HCT116 (cell line): ENCODE data around the gene DBP. TPM values are rescaled to one million over a fixed set of nuclear protein-coding genes. Genes with fewer than 3 reads are reported as not detected.
A peak's percentile ranks its signal among the peaks of the same experiment; 100 is the strongest.

Experiments
- ATAC-seq: fragments of 200-7000 bp; cut with Tn5 transposase; 2 replicates; pipeline ENCODE4 v1.9.1; 2020; ENCODE audit warnings: mild to moderate bottlenecking, moderate library complexity
- BruUV-seq: library from RNA; stranded (reverse); fragments of 400-500 nt; replicated peaks from 2 replicates; lab custom pipeline; 2021; lab: Mats Ljungman, UMichigan
- CTCF ChIA-PET: fragments of 300-600 bp; sonication (Branson Sonifier 250); formaldehyde crosslinking; loops from one replicate; lab custom pipeline; 2021; ENCODE audit warnings: antibody characterized with exemption; lab: Charles Lee
- POLR2A ChIA-PET: fragments of 300-600, 350-600 bp; sonication (Branson Sonifier 250); formaldehyde crosslinking; loops from one replicate; lab custom pipeline; 2021; ENCODE audit warnings: antibody characterized with exemption; lab: Charles Lee
- RAD21 ChIA-PET, 2 experiments: fragments of 300-600 bp; sonication (Branson Sonifier 250); formaldehyde crosslinking; loops; one replicate each; lab custom pipeline; 2023; ENCODE audit warnings: low total read pairs in 2 of 2; ENCODE audit not compliant: uncharacterized antibody in 2 of 2, unreplicated experiment in 2 of 2, low non-redundant PET in 1 of 2; lab: Charles Lee
- DNase-seq: peaks from one replicate; pipeline ENCODE4 v3.0.0-alpha.2; 2010; ENCODE audit warnings: low read depth, low spot score
- H2AFZ ChIP-seq: fragments of 200-600 bp; shearing (Covaris generic), sonication (generic); 2 replicates; pipeline ENCODE4 v1.6.1; 2017; ENCODE audit warnings: low read depth, mixed run types, mixed read lengths, antibody characterized with exemption, low read length; ENCODE audit not compliant: poor library complexity, severe bottlenecking
- H3K27ac ChIP-seq: 2 replicates; pipeline ENCODE4 v1.5.1; 2012; ENCODE audit warnings: low read depth, low read length
- H3K27me3 ChIP-seq: fragments of 200-600 bp; sonication (generic); 2 replicates; pipeline ENCODE4 v1.6.1; 2016; ENCODE audit warnings: mixed run types, low read length, mixed read lengths; ENCODE audit not compliant: insufficient read depth
- H3K36me3 ChIP-seq, 2 experiments: fragments of 200-500 bp in 1 of 2; fragments of 200-600 bp in 1 of 2; sonication (Bioruptor generic) in 1 of 2; sonication (generic) in 1 of 2; 2 replicates each; pipeline versions ENCODE4 v1.5.1 to v1.6.1; 2014 to 2016; ENCODE audit warnings: low read length in 2 of 2, inconsistent platforms in 1 of 2, mixed read lengths in 1 of 2, mixed run types in 1 of 2; ENCODE audit not compliant: insufficient read depth in 2 of 2, control insufficient read depth in 1 of 2
- H3K4me1 ChIP-seq, 2 experiments: fragments of 200-600 bp in 1 of 2; sonication (generic) in 1 of 2; 2 replicates each; pipeline versions ENCODE4 v1.5.1 to v1.6.1; 2012 to 2017; ENCODE audit warnings: low read length in 2 of 2, inconsistent platforms in 1 of 2, mild to moderate bottlenecking in 1 of 2, mixed read lengths in 1 of 2, mixed run types in 1 of 2, moderate library complexity in 1 of 2; ENCODE audit not compliant: insufficient read depth in 2 of 2, control insufficient read depth in 1 of 2
- H3K4me2 ChIP-seq: fragments of 200-600 bp; sonication (generic); 2 replicates; pipeline ENCODE4 v1.6.1; 2017; ENCODE audit warnings: mixed run types, low read length, mixed read lengths
- H3K4me3 ChIP-seq, 2 experiments: fragments of 200-600 bp in 1 of 2; sonication (generic) in 1 of 2; replicated peaks in 1 of 2; 2 replicates each; pipeline ENCODE4 v1.5.1; 2011 to 2016; ENCODE audit warnings: low read length in 2 of 2, control low read depth in 1 of 2, low read depth in 1 of 2, mild to moderate bottlenecking in 1 of 2, mixed read lengths in 1 of 2, mixed run types in 1 of 2
- H3K79me2 ChIP-seq: fragments of 200-600 bp; sonication (generic); 2 replicates; pipeline ENCODE4 v1.6.1; 2017; ENCODE audit warnings: mild to moderate bottlenecking, mixed run types, low read length, moderate library complexity, mixed read lengths; ENCODE audit not compliant: insufficient read depth
- H3K9ac ChIP-seq: fragments of 200-600 bp; sonication (generic); 2 replicates; pipeline ENCODE4 v1.6.1; 2016; ENCODE audit warnings: low read length, mixed read lengths
- H3K9me2 ChIP-seq: fragments of 200-600 bp; sonication (generic), shearing (Covaris generic); 2 replicates; pipeline ENCODE4 v1.6.1; 2017; ENCODE audit warnings: mixed run types, mild to moderate bottlenecking, moderate library complexity; ENCODE audit not compliant: insufficient read depth
- H3K9me3 ChIP-seq, 2 experiments: fragments of 200-500 bp in 1 of 2; fragments of 200-600 bp in 1 of 2; sonication (Bioruptor generic) in 1 of 2; sonication (generic) in 1 of 2; 2 replicates each; pipeline ENCODE4 v1.6.1; 2014 to 2017; ENCODE audit warnings: low read length in 2 of 2, mixed read lengths in 2 of 2, inconsistent platforms in 1 of 2, low read depth in 1 of 2, mild to moderate bottlenecking in 1 of 2, mixed run types in 1 of 2, moderate library complexity in 1 of 2; ENCODE audit not compliant: control insufficient read depth in 1 of 2, insufficient read depth in 1 of 2
- H4K20me1 ChIP-seq: fragments of 200-600 bp; sonication (generic), shearing (Covaris generic); 2 replicates; pipeline ENCODE4 v1.6.1; 2017; ENCODE audit warnings: mixed run types, mild to moderate bottlenecking, moderate library complexity; ENCODE audit not compliant: insufficient read depth
- EGR1 ChIP-seq: IDR thresholded peaks from 2 replicates; pipeline ENCODE4 v1.6.1; 2012; ENCODE audit warnings: low read depth
- EZH2phosphoT487 ChIP-seq: fragments of 200-600 bp; IDR thresholded peaks from 2 replicates; pipeline ENCODE4 v1.6.1; 2018; ENCODE audit warnings: antibody characterized with exemption, borderline replicate concordance
- MAX ChIP-seq: IDR thresholded peaks from 2 replicates; pipeline ENCODE4 v1.6.1; 2012
- SRF ChIP-seq: IDR thresholded peaks from 2 replicates; pipeline ENCODE4 v1.6.1; 2012; ENCODE audit warnings: low read depth
- TCF7L2 ChIP-seq: IDR thresholded peaks from 2 replicates; pipeline ENCODE4 v1.7.0; 2011; ENCODE audit warnings: borderline replicate concordance, inconsistent platforms; ENCODE audit not compliant: insufficient read depth, insufficient read length; ENCODE audit errors: extremely low read depth
- YY1 ChIP-seq: IDR thresholded peaks from 2 replicates; pipeline ENCODE4 v1.6.1; 2011; ENCODE audit warnings: low read length, low read depth, moderate library complexity, mild to moderate bottlenecking; ENCODE audit not compliant: insufficient replicate concordance; ENCODE audit errors: extremely low read depth
- ZBTB33 ChIP-seq: IDR thresholded peaks from 2 replicates; pipeline ENCODE4 v1.6.1; 2011; ENCODE audit warnings: mild to moderate bottlenecking, low read length, moderate library complexity; ENCODE audit not compliant: insufficient replicate concordance; ENCODE audit errors: extremely low read depth
- ZFX ChIP-seq: fragments of 450-650 bp; IDR thresholded peaks from 2 replicates; pipeline ENCODE4 v1.6.1; 2017
- intact Hi-C: fragments of 100-400 bp; cut with micrococcal nuclease; formaldehyde crosslinking; loops from 2 replicates; pipeline ENCODE4 v1.10.0; 2022
- total RNA-seq: library from RNA; stranded (reverse); gene quantifications from one replicate; pipeline ENCODE4 v1.2.1, GENCODE V29; 2021; ENCODE audit not compliant: unreplicated experiment
- TF ChIP-seq, protein P1 (sequence below): IDR thresholded peaks from 2 replicates; pipeline ENCODE4 v1.6.1; 2012; ENCODE audit warnings: low read depth

The DBP gene
- total RNA-seq, 1 experiment from 2014 or later: 45.9 TPM

- TF ChIP-seq, protein P1, sequence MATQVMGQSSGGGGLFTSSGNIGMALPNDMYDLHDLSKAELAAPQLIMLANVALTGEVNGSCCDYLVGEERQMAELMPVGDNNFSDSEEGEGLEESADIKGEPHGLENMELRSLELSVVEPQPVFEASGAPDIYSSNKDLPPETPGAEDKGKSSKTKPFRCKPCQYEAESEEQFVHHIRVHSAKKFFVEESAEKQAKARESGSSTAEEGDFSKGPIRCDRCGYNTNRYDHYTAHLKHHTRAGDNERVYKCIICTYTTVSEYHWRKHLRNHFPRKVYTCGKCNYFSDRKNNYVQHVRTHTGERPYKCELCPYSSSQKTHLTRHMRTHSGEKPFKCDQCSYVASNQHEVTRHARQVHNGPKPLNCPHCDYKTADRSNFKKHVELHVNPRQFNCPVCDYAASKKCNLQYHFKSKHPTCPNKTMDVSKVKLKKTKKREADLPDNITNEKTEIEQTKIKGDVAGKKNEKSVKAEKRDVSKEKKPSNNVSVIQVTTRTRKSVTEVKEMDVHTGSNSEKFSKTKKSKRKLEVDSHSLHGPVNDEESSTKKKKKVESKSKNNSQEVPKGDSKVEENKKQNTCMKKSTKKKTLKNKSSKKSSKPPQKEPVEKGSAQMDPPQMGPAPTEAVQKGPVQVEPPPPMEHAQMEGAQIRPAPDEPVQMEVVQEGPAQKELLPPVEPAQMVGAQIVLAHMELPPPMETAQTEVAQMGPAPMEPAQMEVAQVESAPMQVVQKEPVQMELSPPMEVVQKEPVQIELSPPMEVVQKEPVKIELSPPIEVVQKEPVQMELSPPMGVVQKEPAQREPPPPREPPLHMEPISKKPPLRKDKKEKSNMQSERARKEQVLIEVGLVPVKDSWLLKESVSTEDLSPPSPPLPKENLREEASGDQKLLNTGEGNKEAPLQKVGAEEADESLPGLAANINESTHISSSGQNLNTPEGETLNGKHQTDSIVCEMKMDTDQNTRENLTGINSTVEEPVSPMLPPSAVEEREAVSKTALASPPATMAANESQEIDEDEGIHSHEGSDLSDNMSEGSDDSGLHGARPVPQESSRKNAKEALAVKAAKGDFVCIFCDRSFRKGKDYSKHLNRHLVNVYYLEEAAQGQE: no peak
- TF ChIP-seq MAX: no peak
- peak; percentile 34 for TF ChIP-seq YY1
- no peak for TF ChIP-seq EZH2phosphoT487
- peak; percentile 75 for TF ChIP-seq ZBTB33
Measured at GRCh38 chr19:48629599-48630295, 7.4 kb downstream of the DBP start (continued).

DNA sequence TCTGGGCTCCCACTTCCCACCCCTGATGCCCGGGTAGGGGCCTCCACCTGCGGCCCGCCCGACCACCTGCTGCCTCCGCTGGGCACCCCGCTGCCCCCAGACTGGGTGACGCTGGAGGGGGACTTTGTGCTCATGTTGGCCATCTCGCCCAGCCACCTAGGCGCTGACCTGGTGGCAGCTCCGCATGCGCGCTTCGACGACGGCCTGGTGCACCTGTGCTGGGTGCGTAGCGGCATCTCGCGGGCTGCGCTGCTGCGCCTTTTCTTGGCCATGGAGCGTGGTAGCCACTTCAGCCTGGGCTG is 7.9 kb downstream of the DBP start:
- Histone ChIP-seq H3K4me3 (no peak overlapping the region), H3K9me3 (no peaks in the 10 kb centered on the region), H3K9ac (0 out of 2 replicates have a peak overlapping the region, but pooled peaks have one; percentile 51), H4K20me1 (no peaks in the 10 kb centered on the region), H3K4me2 (peak overlapping the region; percentile 63), H3K4me1 (peaks cover 45 to 58% of the 10 kb centered on the region in 2 experiments), H3K79me2 (peaks cover 23% of the 10 kb centered on the region), H3K27me3 (no peaks in the 10 kb centered on the region), H3K36me3 (peaks cover 2 to 13% of the 10 kb centered on the region in 2 experiments; a peak in 1 of 4 replicates), H3K27ac (peak overlapping the region; percentile 57; the same call in 1 of the 2 replicates), H2AFZ (no peak overlapping the region), H3K9me2 (no peaks in the 10 kb centered on the region)
- POLR2A ChIA-PET: interaction anchor here (1.3 to 1.7 kb wide), 4 partner anchors 9 to 16 kb away, joined by 5 to 22 read pairs (median 8); partner anchors contain the start of genes CA11, RPL18 and SPHK2
- RAD21 ChIA-PET: no interaction called here
- no TSS peak for BruUV-seq
- ATAC-seq: no peak
- DNase-seq: no peak
- intact Hi-C loops: no loop called here
- CTCF ChIA-PET: no interaction called here
- TF ChIP-seq TCF7L2: no peak
- TF ChIP-seq YY1: no peak
- TF ChIP-seq, protein P1: no peak
- no peak for TF ChIP-seq ZFX
- TF ChIP-seq EZH2phosphoT487: no peak
- TF ChIP-seq SRF: no peak
- TF ChIP-seq EGR1: no peak
- no peak for TF ChIP-seq ZBTB33
